B cell (primary cell): Measurements from ENCODE around the gene PCDH1. TPM values are rescaled to one million over a fixed set of nuclear protein-coding genes. Genes with fewer than 3 reads are reported as not detected.

Experiments used
- ATAC-seq: fragments of 200-7000 bp; cut with Tn5 transposase; one replicate; pipeline ENCODE4 v1.10.0; 2021; ENCODE audit warnings: low read depth, mild to moderate bottlenecking, moderate number of reproducible peaks, moderate library complexity
- CTCF ChIA-PET: fragments of 350-600 bp; sonication (Branson Sonifier 250); formaldehyde crosslinking; loops from one replicate; lab custom pipeline; 2021; ENCODE audit warnings: antibody characterized with exemption, inconsistent platforms; lab: Charles Lee
- POLR2A ChIA-PET: fragments of 350-600 bp; sonication (Branson Sonifier 250); formaldehyde crosslinking; loops from one replicate; lab custom pipeline; 2021; ENCODE audit warnings: antibody characterized with exemption; lab: Charles Lee
- DNase-seq: peaks from one replicate; pipeline ENCODE4 v3.0.0; 2013
- H2AFZ ChIP-seq: 2 replicates; pipeline ENCODE4 v1.6.1; 2012; ENCODE audit warnings: mild to moderate bottlenecking, low read depth, low read length; ENCODE audit not compliant: insufficient read depth, poor library complexity, severe bottlenecking
- H3K27ac ChIP-seq, 2 donors: 1 replicate in 1 of 2; 2 replicates in 1 of 2; pipeline ENCODE4 v1.5.1; 2012 to 2013; ENCODE audit warnings: low read length in 2 of 2, mild to moderate bottlenecking in 2 of 2, moderate library complexity in 1 of 2
- H3K27me3 ChIP-seq, 4 experiments: fragments of 200-600 bp in 1 of 4; sonication (generic) in 1 of 4; replicated peaks in 1 of 4; 1 replicate in 2 of 4; 2 replicates in 2 of 4; pipeline versions ENCODE4 v1.6.1 to v1.7.0; 2013 to 2016; ENCODE audit warnings: low read length in 3 of 4, mild to moderate bottlenecking in 2 of 4, mixed read lengths in 1 of 4, moderate library complexity in 1 of 4; ENCODE audit not compliant: insufficient read depth in 4 of 4, control insufficient read depth in 3 of 4; ENCODE audit errors: control extremely low read depth in 1 of 4
- H3K36me3 ChIP-seq, 2 experiments: replicated peaks in 1 of 2; 1 replicate in 1 of 2; 2 replicates in 1 of 2; pipeline versions ENCODE4 v1.6.1 to v1.7.1; 2013; ENCODE audit warnings: low read length in 1 of 2; ENCODE audit not compliant: insufficient read depth in 2 of 2, control insufficient read depth in 1 of 2; ENCODE audit errors: control extremely low read depth in 1 of 2, extremely low read depth in 1 of 2
- H3K4me1 ChIP-seq, 2 donors: fragments of 200-600 bp in 1 of 2; sonication (generic) in 1 of 2; 1 replicate in 1 of 2; 2 replicates in 1 of 2; pipeline versions ENCODE4 v1.5.1 to v1.6.1; 2013 to 2017; ENCODE audit warnings: low read length in 2 of 2; ENCODE audit not compliant: control insufficient read depth in 2 of 2, insufficient read depth in 2 of 2
- H3K4me2 ChIP-seq: replicated peaks from 2 replicates; pipeline ENCODE3; 2012; ENCODE audit warnings: mild to moderate bottlenecking, low read depth, low read length; ENCODE audit not compliant: poor library complexity, severe bottlenecking
- H3K4me3 ChIP-seq, 5 experiments: fragments of 200-600 bp in 1 of 5; sonication (generic) in 1 of 5; 1 replicate in 3 of 5; 2 replicates in 2 of 5; pipeline versions ENCODE4 v1.5.1 to v1.7.0; 2011 to 2016; ENCODE audit warnings: low read length in 4 of 5, mild to moderate bottlenecking in 4 of 5, low read depth in 2 of 5, control low read depth in 1 of 5, moderate library complexity in 1 of 5; ENCODE audit not compliant: insufficient read depth in 1 of 5; ENCODE audit errors: control extremely low read depth in 1 of 5, extremely low read depth in 1 of 5
- H3K79me2 ChIP-seq: fragments of 200-600 bp; sonication (generic); one replicate; pipeline ENCODE4 v1.6.0; 2016; ENCODE audit warnings: low read length; ENCODE audit not compliant: control insufficient read depth, insufficient read depth
- H3K9ac ChIP-seq: fragments of 200-600 bp; sonication (generic); 2 replicates; pipeline ENCODE4 v1.6.1; 2017; ENCODE audit warnings: mild to moderate bottlenecking, low read length, moderate library complexity
- H3K9me3 ChIP-seq, 3 donors: one replicate each; pipeline versions ENCODE4 v1.6.1 to v1.7.1; 2013; ENCODE audit warnings: low read length in 2 of 3; ENCODE audit not compliant: control insufficient read depth in 2 of 3, insufficient read depth in 1 of 3; ENCODE audit errors: control extremely low read depth in 1 of 3
- H4K20me1 ChIP-seq: 2 replicates; pipeline ENCODE4 v1.6.0; 2012; ENCODE audit warnings: mild to moderate bottlenecking, low read length; ENCODE audit not compliant: insufficient read depth, control insufficient read depth, poor library complexity, severe bottlenecking
- H3K27ac Mint-ChIP-seq: one replicate; pipeline ENCODE4 v1.8.0; 2021; ENCODE audit warnings: mixed read lengths
- H3K27me3 Mint-ChIP-seq: one replicate; pipeline ENCODE4 v1.8.0; 2021; ENCODE audit warnings: mixed read lengths
- H3K4me1 Mint-ChIP-seq: one replicate; pipeline ENCODE4 v1.8.0; 2021; ENCODE audit warnings: mixed read lengths
- H3K4me3 Mint-ChIP-seq: one replicate; pipeline ENCODE4 v1.8.0; 2021; ENCODE audit warnings: mixed read lengths
- H3K9me3 Mint-ChIP-seq: one replicate; pipeline ENCODE4 v1.8.0; 2022; ENCODE audit warnings: mixed read lengths; ENCODE audit not compliant: insufficient read depth
- EZH2 ChIP-seq: IDR thresholded peaks from 2 replicates; pipeline ENCODE4 v1.6.1; 2012; ENCODE audit warnings: borderline replicate concordance, low read depth, mild to moderate bottlenecking, moderate library complexity, low read length; ENCODE audit not compliant: insufficient read depth, poor library complexity, severe bottlenecking
- WGBS: methylation state at CpG from one replicate; pipeline ENCODE4 v1.1.5; 2013; ENCODE audit warnings: missing lambda C conversion rate; ENCODE audit not compliant: insufficient coverage; 5-methylcytosine and 5-hydroxymethylcytosine counted together
- intact Hi-C: fragments of 100-400 bp; cut with micrococcal nuclease; formaldehyde crosslinking; loops from one replicate; pipeline ENCODE4 v1.10.0; 2022
- polyA plus RNA-seq: library from polyadenylated mRNA; depleted of rRNA; stranded (reverse); fragments of >200 nt; gene quantifications from 2 replicates; pipeline ENCODE4 v1.2.3, GENCODE V29; 2012
- total RNA-seq, 2 donors: library from RNA; stranded (reverse); fragments of 120-200 nt in 1 of 2; gene quantifications; 1 replicate in 1 of 2; 2 replicates in 1 of 2; pipeline versions ENCODE4 v1.2.3 to v1.2.4, GENCODE V29; 2013 to 2022
- TF ChIP-seq, protein P1 (sequence below): fragments of 200-600 bp; IDR thresholded peaks from one replicate; pipeline ENCODE4 v1.8.0; 2022; ENCODE audit warnings: antibody characterized with exemption, mild to moderate bottlenecking

Gene PCDH1
- total and polyA plus RNA-seq, 2 donors (not counting 1 experiment from before 2014, with no cell fraction given), result 0.06 TPM; not detected in 1

DNA sequence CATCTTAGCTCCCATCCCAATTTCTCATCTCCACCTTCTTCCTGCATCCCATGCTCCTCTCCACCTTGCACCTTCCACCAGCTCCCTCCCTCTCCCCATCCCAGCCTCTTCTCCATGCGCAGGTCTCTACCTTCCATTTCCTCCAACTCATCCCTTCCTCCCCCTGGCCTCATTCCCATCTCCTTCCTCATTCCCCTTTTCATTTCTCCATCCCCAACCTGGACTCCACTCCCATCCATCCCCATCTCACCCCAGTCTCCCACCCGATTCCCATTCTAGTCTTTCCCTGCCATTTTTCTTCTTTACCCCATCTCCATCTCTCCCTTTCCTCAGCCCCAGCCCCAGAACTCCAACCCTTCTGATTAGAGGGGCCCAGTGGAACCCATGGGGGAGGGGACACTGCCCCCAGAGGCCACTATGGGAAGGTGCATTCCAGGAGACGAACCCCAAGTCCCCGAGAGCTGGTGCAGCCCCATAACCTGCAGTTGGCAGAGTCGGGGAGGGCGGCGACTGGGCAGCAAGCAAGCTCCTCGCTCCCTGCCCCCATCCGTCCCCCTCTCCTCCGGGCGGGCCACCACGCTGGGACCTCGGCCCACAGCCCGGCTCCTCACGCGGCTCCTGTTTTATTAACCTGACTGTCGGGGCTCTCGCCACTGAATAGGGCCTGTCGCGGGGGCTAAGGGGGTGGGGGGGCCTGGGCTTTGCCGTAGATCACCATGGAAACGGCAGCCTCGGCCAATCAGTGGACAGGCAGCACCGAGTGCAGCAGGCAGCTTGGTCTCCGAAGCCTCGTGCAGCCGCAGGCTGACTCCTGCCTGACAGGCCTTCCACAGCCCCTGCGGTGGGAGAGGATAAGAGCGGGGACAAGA lies 66.7 kb downstream of the PCDH1 start:
- peak; percentile 67 for ATAC-seq
- Mint-ChIP-seq H3K27ac (no peak overlapping the region), H3K4me1 (no peaks in the 10 kb centered on the region), H3K27me3 (peaks cover 65% of the 10 kb centered on the region), H3K9me3 (no peaks in the 10 kb centered on the region), H3K4me3 (no peak overlapping the region)
- H2AFZ ChIP-seq, result no peak overlapping the region
- no peaks in the 10 kb centered on the region for H3K79me2 ChIP-seq
- ChIA-PET CTCF (interaction anchor here (0.6 to 1.6 kb wide), 8 partner anchors 8 to 1397 kb away, joined by 3 to 5 read pairs (median 4); no protein-coding TSS in a partner anchor), POLR2A (no interaction called here)
- no peaks in the 10 kb centered on the region for H3K36me3 ChIP-seq
- H3K27ac ChIP-seq, result no peak overlapping the region
- WGBS, result 30% methylated on average over 25 of the region's 29 CpGs
- DNase-seq, result peak; percentile 48
- intact Hi-C loops, result loop anchor here (1.0 kb wide), 1 partner anchor 146 kb away; no protein-coding TSS in a partner anchor
- no peaks in the 10 kb centered on the region for H4K20me1 ChIP-seq
- no peak for TF ChIP-seq EZH2
- TF ChIP-seq, protein P1, sequence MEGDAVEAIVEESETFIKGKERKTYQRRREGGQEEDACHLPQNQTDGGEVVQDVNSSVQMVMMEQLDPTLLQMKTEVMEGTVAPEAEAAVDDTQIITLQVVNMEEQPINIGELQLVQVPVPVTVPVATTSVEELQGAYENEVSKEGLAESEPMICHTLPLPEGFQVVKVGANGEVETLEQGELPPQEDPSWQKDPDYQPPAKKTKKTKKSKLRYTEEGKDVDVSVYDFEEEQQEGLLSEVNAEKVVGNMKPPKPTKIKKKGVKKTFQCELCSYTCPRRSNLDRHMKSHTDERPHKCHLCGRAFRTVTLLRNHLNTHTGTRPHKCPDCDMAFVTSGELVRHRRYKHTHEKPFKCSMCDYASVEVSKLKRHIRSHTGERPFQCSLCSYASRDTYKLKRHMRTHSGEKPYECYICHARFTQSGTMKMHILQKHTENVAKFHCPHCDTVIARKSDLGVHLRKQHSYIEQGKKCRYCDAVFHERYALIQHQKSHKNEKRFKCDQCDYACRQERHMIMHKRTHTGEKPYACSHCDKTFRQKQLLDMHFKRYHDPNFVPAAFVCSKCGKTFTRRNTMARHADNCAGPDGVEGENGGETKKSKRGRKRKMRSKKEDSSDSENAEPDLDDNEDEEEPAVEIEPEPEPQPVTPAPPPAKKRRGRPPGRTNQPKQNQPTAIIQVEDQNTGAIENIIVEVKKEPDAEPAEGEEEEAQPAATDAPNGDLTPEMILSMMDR, result peak; percentile 72
- no peaks in the 10 kb centered on the region for H3K4me1 ChIP-seq
- H3K27me3 ChIP-seq, result peaks cover 0 to 36% (median 9%) of the 10 kb centered on the region in 4 experiments
- no peak overlapping the region for H3K9ac ChIP-seq
- no peak overlapping the region for H3K4me3 ChIP-seq
- no peak overlapping the region for H3K4me2 ChIP-seq
- H3K9me3 ChIP-seq, result no peaks in the 10 kb centered on the region

GRCh38 chr5:141810702-141811101 lies 67.5 kb downstream of the PCDH1 start:
- no peak overlapping the region for H3K27ac Mint-ChIP-seq
- Histone ChIP-seq H3K4me1 (no peaks in the 10 kb centered on the region), H3K27me3 (peaks cover 0 to 37% (median 9%) of the 10 kb centered on the region in 4 experiments), H3K36me3 (no peaks in the 10 kb centered on the region), H3K79me2 (no peaks in the 10 kb centered on the region), H4K20me1 (no peaks in the 10 kb centered on the region), H3K4me3 (no peak overlapping the region), H3K9ac (no peak overlapping the region), H3K9me3 (no peaks in the 10 kb centered on the region), H3K27ac (no peak overlapping the region), H2AFZ (no peak overlapping the region), H3K4me2 (no peak overlapping the region)
- no peaks in the 10 kb centered on the region for H3K4me1 Mint-ChIP-seq
- 82% methylated on average over 1 of the region's 3 CpGs for WGBS
- ATAC-seq (no peak), DNase-seq (no peak)
- H3K4me3 Mint-ChIP-seq, result no peak overlapping the region
- TF ChIP-seq, protein P1, result no peak
- no peak for TF ChIP-seq EZH2
- H3K9me3 Mint-ChIP-seq, result no peaks in the 10 kb centered on the region
- intact Hi-C loops, result loop anchor here (1.0 kb wide), 1 partner anchor 145 kb away; no protein-coding TSS in a partner anchor
- peaks cover 63% of the 10 kb centered on the region for H3K27me3 Mint-ChIP-seq
- ChIA-PET CTCF (interaction anchor here (0.6 to 1.6 kb wide), 6 partner anchors 7 to 1396 kb away, joined by 3 to 5 read pairs (median 4); no protein-coding TSS in a partner anchor), POLR2A (no interaction called here)
